Eye (tissue), 1 donor: ENCODE data around the gene PGR.

Source experiments
- DNase-seq: peaks from one replicate; pipeline ENCODE4 v3.0.0-alpha.2; 2015

PGR gene

GRCh38 chr11:101008961-101009689 is 120.5 kb downstream of the PGR start:
- DNase-seq: no peak

GRCh38 chr11:101003468-101003867 is 126.1 kb downstream of the PGR start:
- no peak for DNase-seq

- no peak for DNase-seq
Observed at GRCh38 chr11:100999756-101000155, 129.9 kb downstream of the PGR start.

- DNase-seq: no peak
Observed at GRCh38 chr11:100994966-100995365, 134.6 kb downstream of the PGR start.

- no peak for DNase-seq
Observed at GRCh38 chr11:100991541-100991940, 138.1 kb downstream of the PGR start.

- DNase-seq: no peak
Observed at GRCh38 chr11:100990931-100991330, 138.7 kb downstream of the PGR start.

- DNase-seq: no peak
Observed at GRCh38 chr11:100984668-100985067, 144.9 kb downstream of the PGR start.

GRCh38 chr11:100981196-100981824 is 148.3 kb downstream of the PGR start:
- DNase-seq: no peak

- peak; percentile 24 for DNase-seq
Observed at GRCh38 chr11:100980156-100980555, 149.5 kb downstream of the PGR start.
